KMS-11 (cell line): ENCODE results near the gene RIN3.

Source experiments
- H2AFZ ChIP-seq: fragments of 200-600 bp; sonication (generic); 2 replicates; pipeline ENCODE4 v1.6.1; 2016; ENCODE audit warnings: antibody characterized with exemption, mixed run types, low read depth
- H3K27ac ChIP-seq: fragments of 200-600 bp; sonication (generic); 2 replicates; pipeline ENCODE4 v1.6.1; 2016; ENCODE audit warnings: mild to moderate bottlenecking, mixed run types
- H3K27me3 ChIP-seq: fragments of 200-600 bp; sonication (generic); 2 replicates; pipeline ENCODE4 v1.6.1; 2017; ENCODE audit warnings: mild to moderate bottlenecking, low read depth, mixed run types, moderate library complexity; ENCODE audit not compliant: insufficient read depth
- H3K36me3 ChIP-seq: fragments of 200-600 bp; sonication (generic); 2 replicates; pipeline ENCODE4 v1.6.1; 2017; ENCODE audit warnings: mild to moderate bottlenecking, mixed run types; ENCODE audit not compliant: insufficient read depth
- H3K4me1 ChIP-seq: fragments of 200-600 bp; sonication (generic); 2 replicates; pipeline ENCODE4 v1.6.1; 2016; ENCODE audit warnings: mild to moderate bottlenecking, low read depth, mixed run types; ENCODE audit not compliant: poor library complexity, severe bottlenecking
- H3K4me2 ChIP-seq: fragments of 200-600 bp; sonication (generic); 2 replicates; pipeline ENCODE4 v1.7.0; 2016; ENCODE audit warnings: mild to moderate bottlenecking, mixed run types
- H3K4me3 ChIP-seq: fragments of 200-600 bp; sonication (generic); IDR thresholded peaks from 2 replicates; pipeline ENCODE4 v1.6.1; 2017; ENCODE audit warnings: low read depth, low read length, mixed read lengths; ENCODE audit not compliant: insufficient read depth
- H3K79me2 ChIP-seq: fragments of 200-600 bp; sonication (generic); 2 replicates; pipeline ENCODE4 v1.6.1; 2016; ENCODE audit warnings: low read depth, mixed run types; ENCODE audit not compliant: insufficient read depth
- H3K9ac ChIP-seq: fragments of 200-600 bp; sonication (generic); 2 replicates; pipeline ENCODE4 v1.6.1; 2016; ENCODE audit warnings: mild to moderate bottlenecking, mixed run types
- H4K20me1 ChIP-seq: fragments of 200-600 bp; sonication (generic); 2 replicates; pipeline ENCODE4 v1.6.1; 2016; ENCODE audit warnings: mild to moderate bottlenecking, mixed run types; ENCODE audit not compliant: insufficient read depth
- CTCF ChIP-seq: fragments of 200-600 bp; sonication (generic); conservative IDR thresholded peaks from 2 replicates; pipeline ENCODE4 v1.6.1; 2017; ENCODE audit warnings: low read depth, mild to moderate bottlenecking, antibody characterized with exemption, low read length, moderate library complexity, mixed read lengths

RIN3 gene

GRCh38 chr14:92728759-92729364 is 215.3 kb downstream of the RIN3 start:
- Histone ChIP-seq H3K27me3 (no peaks in the 10 kb centered on the region), H3K4me1 (peaks cover 59% of the 10 kb centered on the region), H3K79me2 (no peaks in the 10 kb centered on the region; the same call in 1 of the 2 replicates), H3K36me3 (no peaks in the 10 kb centered on the region), H3K27ac (peak overlapping the region; percentile 98), H3K4me3 (no peak overlapping the region), H3K4me2 (peak overlapping the region; percentile 84), H3K9ac (peak overlapping the region; percentile 70; the same call in 1 of the 2 replicates), H2AFZ (no peak overlapping the region), H4K20me1 (no peaks in the 10 kb centered on the region)
- TF ChIP-seq CTCF: no peak

DNA sequence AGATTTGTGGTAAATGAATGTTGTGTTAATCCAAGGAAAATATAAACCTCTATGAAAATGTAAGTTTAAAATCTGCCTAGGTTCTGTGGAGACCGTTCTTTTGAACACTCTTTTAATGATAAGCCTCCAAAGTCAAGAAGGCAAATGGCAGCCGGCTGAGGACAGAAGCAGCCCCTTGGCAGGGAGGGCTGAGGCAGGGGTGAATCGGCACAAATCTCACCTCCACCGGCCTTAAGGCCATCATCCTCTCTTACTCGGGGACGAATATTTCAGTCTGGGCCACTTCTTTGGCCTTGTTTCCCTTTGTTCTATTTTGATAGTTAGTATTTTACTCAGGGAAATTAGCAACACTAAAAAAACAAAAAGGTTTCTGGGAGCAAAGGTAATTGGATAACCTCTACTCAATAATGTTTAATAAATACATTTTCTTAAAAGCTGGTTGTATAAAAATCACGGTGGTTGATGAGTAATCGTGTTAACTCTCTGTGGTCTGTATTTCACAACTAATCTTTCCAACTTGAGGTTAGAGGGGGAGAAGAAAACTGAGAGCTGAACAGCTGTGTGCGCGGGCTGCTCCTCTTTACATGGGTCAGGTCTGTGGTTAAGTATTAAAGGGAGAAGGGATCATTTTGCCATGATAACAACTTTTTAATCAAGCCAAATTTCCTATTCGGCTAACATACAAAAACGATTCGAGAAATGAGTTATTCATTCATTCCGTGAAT is 216.2 kb downstream of the RIN3 start:
- no peak for TF ChIP-seq CTCF
- H3K9ac ChIP-seq: peak overlapping the region; percentile 70
- H2AFZ ChIP-seq: no peak overlapping the region
- no peak overlapping the region for H3K4me3 ChIP-seq
- H3K36me3 ChIP-seq: no peaks in the 10 kb centered on the region
- H3K4me1 ChIP-seq: peaks cover 59% of the 10 kb centered on the region
- H3K27me3 ChIP-seq: no peaks in the 10 kb centered on the region
- H3K4me2 ChIP-seq: peak overlapping the region; percentile 84
- H3K27ac ChIP-seq: peak overlapping the region; percentile 98
- no peaks in the 10 kb centered on the region; the same call in 1 of the 2 replicates for H3K79me2 ChIP-seq
- H4K20me1 ChIP-seq: no peaks in the 10 kb centered on the region

GRCh38 chr14:92731622-92732115 is 218.1 kb downstream of the RIN3 start:
- Histone ChIP-seq H3K4me1 (peaks cover 64% of the 10 kb centered on the region), H3K4me2 (no peak overlapping the region)
- no peak for TF ChIP-seq CTCF

GRCh38 chr14:92733007-92733406 is 219.4 kb downstream of the RIN3 start:
- Histone ChIP-seq H3K9ac (no peak overlapping the region), H3K36me3 (no peaks in the 10 kb centered on the region), H3K27me3 (no peaks in the 10 kb centered on the region), H3K79me2 (no peaks in the 10 kb centered on the region; the same call in 1 of the 2 replicates), H3K4me1 (peaks cover 66% of the 10 kb centered on the region), H3K27ac (no peak overlapping the region), H4K20me1 (no peaks in the 10 kb centered on the region), H3K4me2 (no peak overlapping the region), H3K4me3 (no peak overlapping the region), H2AFZ (no peak overlapping the region)
- no peak for TF ChIP-seq CTCF

More at GRCh38 chr14:92731622-92732115, 218.1 kb downstream of the RIN3 start:
- no peak overlapping the region for H2AFZ ChIP-seq
- H4K20me1 ChIP-seq: no peaks in the 10 kb centered on the region
- H3K4me3 ChIP-seq: no peak overlapping the region
- no peaks in the 10 kb centered on the region for H3K36me3 ChIP-seq
- no peaks in the 10 kb centered on the region for H3K27me3 ChIP-seq
- no peaks in the 10 kb centered on the region; the same call in 1 of the 2 replicates for H3K79me2 ChIP-seq
- H3K9ac ChIP-seq: no peak overlapping the region
- H3K27ac ChIP-seq: no peak overlapping the region
